Colonic mucosa (tissue), 4 donors: ENCODE results near the gene MAGI3. TPM values are rescaled to one million over a fixed set of nuclear protein-coding genes. Genes with fewer than 3 reads are reported as not detected.
"Not testable (repeated sequence)": the region's sequence is repeated elsewhere in the genome, so short reads cannot be mapped to it uniquely, and the experiment has no call there.

Experiments
- DNase-seq: peaks from one replicate; pipeline ENCODE4 v3.0.0-alpha.2; 2020
- H3K27ac ChIP-seq: fragments of 200-600 bp; one replicate; pipeline ENCODE4 v1.8.0; 2021
- H3K27me3 ChIP-seq: fragments of 200-600 bp; one replicate; pipeline ENCODE4 v1.8.0; 2021
- H3K36me3 ChIP-seq: fragments of 200-600 bp; one replicate; pipeline ENCODE4 v1.8.0; 2021
- H3K4me1 ChIP-seq: fragments of 200-600 bp; one replicate; pipeline ENCODE4 v1.8.0; 2021; ENCODE audit warnings: mild to moderate bottlenecking
- H3K4me3 ChIP-seq: fragments of 200-600 bp; one replicate; pipeline ENCODE4 v1.8.0; 2021
- H3K9ac ChIP-seq, 2 donors: one replicate each; pipeline ENCODE4 v1.7.0; 2013; ENCODE audit warnings: control low read depth in 2 of 2, low read depth in 2 of 2, low read length in 2 of 2
- H3K9me3 ChIP-seq: fragments of 200-600 bp; one replicate; pipeline ENCODE4 v1.8.0; 2021
- intact Hi-C: fragments of 100-400 bp; cut with DNase I; formaldehyde crosslinking; loops from one replicate; pipeline ENCODE4 v1.14.1; 2022
- total RNA-seq, 2 donors: library from RNA; stranded (reverse); fragmentation: NEBNext Ultra II Directional in 1 of 2; extraction: Animal tissue kit (Norgen Biotek cat#: 25700) in 1 of 2; gene quantifications; one replicate each; pipeline ENCODE4 v1.2.1, GENCODE V29; 2021
- TF ChIP-seq, protein P1 (sequence below): fragments of 200-600 bp; IDR thresholded peaks from one replicate; pipeline ENCODE4 v1.8.0; 2022; ENCODE audit warnings: antibody characterized with exemption, mild to moderate bottlenecking
- donor health status: healthy.
- donor health status: DM: no; HTN: no; CAD: no.
- donor health status: DM: no; HTN: no; CAD: no.

MAGI3 gene
- total RNA-seq, 2 donors from 2014 or later, result 38.2 to 46.5 TPM

DNA sequence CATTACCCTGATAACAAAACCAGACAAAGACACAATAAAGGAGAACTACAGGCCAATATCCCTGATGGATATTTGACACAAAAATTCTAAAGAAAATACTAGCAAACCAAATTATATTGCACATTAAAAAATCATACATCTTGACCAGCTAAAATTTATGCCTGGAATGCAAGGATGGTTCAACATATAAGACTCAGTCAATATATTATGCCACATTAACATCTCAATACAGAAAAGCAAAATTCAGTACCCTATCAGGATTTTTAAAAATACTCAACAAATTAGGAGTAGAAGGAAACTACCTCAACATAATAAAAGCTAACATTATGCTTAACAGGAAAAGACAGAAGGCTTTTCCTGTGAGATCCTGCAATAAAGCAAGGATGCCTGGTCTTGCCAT, 177.1 kb downstream of the MAGI3 start:
- no peak for DNase-seq
- Histone ChIP-seq H3K9ac (no peak overlapping the region), H3K4me1 (no peaks in the 10 kb centered on the region), H3K36me3 (no peaks in the 10 kb centered on the region), H3K27ac (no peak overlapping the region), H3K27me3 (no peaks in the 10 kb centered on the region), H3K4me3 (no peak overlapping the region), H3K9me3 (no peaks in the 10 kb centered on the region)
- intact Hi-C loops, result no loop called here
- TF ChIP-seq, protein P1, sequence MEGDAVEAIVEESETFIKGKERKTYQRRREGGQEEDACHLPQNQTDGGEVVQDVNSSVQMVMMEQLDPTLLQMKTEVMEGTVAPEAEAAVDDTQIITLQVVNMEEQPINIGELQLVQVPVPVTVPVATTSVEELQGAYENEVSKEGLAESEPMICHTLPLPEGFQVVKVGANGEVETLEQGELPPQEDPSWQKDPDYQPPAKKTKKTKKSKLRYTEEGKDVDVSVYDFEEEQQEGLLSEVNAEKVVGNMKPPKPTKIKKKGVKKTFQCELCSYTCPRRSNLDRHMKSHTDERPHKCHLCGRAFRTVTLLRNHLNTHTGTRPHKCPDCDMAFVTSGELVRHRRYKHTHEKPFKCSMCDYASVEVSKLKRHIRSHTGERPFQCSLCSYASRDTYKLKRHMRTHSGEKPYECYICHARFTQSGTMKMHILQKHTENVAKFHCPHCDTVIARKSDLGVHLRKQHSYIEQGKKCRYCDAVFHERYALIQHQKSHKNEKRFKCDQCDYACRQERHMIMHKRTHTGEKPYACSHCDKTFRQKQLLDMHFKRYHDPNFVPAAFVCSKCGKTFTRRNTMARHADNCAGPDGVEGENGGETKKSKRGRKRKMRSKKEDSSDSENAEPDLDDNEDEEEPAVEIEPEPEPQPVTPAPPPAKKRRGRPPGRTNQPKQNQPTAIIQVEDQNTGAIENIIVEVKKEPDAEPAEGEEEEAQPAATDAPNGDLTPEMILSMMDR, result no peak

GRCh38 chr1:113575744-113576260, 185.5 kb downstream of the MAGI3 start:
- H3K9me3 ChIP-seq, H3K4me1 ChIP-seq, H3K4me3 ChIP-seq, H3K27ac ChIP-seq, intact Hi-C loops, DNase-seq, H3K9ac ChIP-seq, H3K36me3 ChIP-seq, H3K27me3 ChIP-seq: not testable (repeated sequence)

DNA sequence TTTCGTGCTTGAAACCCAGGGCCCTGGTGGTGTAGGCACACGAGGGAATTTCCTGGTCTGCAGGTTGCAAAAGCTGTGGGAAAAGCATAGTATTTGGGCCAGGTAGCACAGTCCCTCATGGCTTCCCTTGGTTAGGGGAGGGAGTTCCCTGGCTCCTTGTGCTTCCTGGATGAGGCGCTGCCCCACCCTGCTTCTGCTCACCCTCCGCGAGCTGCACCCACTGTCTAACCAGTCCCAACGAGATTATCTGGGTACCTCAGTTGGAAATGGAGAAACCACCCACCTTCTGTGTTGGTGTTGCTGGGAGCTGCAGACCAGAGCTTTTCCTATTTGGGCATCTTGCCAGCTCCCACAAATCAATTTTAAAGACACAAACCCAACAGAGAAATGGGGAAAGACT, 186.0 kb downstream of the MAGI3 start:
- DNase-seq, result no peak
- Histone ChIP-seq H3K4me1 (no peaks in the 10 kb centered on the region), H3K36me3 (no peaks in the 10 kb centered on the region), H3K9ac (no peak overlapping the region), H3K27ac (no peak overlapping the region), H3K9me3 (no peaks in the 10 kb centered on the region), H3K27me3 (no peaks in the 10 kb centered on the region), H3K4me3 (no peak overlapping the region)
- intact Hi-C loops, result no loop called here
- TF ChIP-seq, protein P1, result no peak

DNA sequence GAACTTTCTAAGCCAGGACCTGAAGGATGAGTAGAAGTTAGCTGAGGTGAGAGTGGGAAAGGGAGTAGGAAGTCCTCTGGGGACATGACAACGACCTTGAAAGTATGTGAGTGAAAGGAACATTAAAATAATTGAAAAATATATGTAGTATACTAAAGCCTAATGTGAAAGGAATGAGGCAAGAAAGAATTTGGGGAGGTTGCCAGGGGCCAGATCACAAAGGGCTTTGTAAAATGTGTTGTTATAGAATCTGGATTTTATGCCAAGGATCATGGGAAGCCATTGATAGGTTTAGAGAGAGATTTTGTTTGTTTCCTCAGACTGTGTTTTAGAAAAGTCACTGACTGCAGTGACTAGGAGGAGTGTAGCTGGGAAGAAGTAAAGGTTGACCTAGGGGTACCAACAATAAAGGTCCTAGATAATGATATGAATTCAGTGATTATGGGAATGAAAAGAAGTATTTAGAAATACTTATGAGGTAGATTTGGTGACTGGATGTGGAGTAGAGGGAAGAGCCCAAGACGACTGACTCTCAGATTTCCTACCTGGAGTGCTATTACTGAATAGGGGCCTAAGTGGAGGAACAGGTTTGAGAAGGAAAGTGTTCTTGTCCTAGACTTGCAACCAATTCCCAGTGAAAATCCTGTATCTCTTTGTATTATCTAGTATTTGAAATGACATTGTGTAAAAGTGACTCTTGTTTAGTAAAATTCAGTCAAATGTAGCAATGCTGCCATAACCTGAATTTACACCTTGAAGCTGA, 189.1 kb downstream of the MAGI3 start:
- no peaks in the 10 kb centered on the region for H3K27me3 ChIP-seq
- no peaks in the 10 kb centered on the region for H3K9me3 ChIP-seq
- TF ChIP-seq, protein P1, result no peak
- H3K36me3 ChIP-seq, result no peaks in the 10 kb centered on the region
- H3K27ac ChIP-seq, result no peak overlapping the region
- H3K9ac ChIP-seq, result no peak overlapping the region
- H3K4me1 ChIP-seq, result no peaks in the 10 kb centered on the region
- DNase-seq, result no peak
- intact Hi-C loops, result no loop called here
- H3K4me3 ChIP-seq, result no peak overlapping the region

DNA sequence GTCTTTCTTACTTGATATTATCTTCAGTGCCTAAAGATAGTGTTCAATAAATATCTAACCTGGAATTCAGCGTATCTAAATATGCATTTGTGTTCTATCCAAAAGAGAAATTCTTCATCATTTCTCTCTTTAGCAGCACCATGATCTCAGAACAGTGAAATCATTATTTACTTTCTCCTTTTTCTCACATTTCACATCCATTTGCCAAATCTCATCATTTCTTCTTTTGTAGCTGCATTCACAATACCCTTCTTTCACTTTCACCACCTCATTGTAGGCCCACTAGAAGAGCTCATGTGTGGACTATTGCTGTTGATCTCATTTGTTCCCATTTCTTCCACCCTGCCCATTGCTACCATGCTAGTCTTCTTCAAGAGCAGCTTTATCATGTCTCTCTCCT, 191.0 kb downstream of the MAGI3 start:
- DNase-seq, result no peak
- no peaks in the 10 kb centered on the region for H3K36me3 ChIP-seq
- H3K27me3 ChIP-seq, result no peaks in the 10 kb centered on the region
- H3K4me1 ChIP-seq, result no peaks in the 10 kb centered on the region
- no peaks in the 10 kb centered on the region for H3K9me3 ChIP-seq
- TF ChIP-seq, protein P1, result no peak
- no peak overlapping the region for H3K4me3 ChIP-seq
- no peak overlapping the region for H3K9ac ChIP-seq
- intact Hi-C loops, result no loop called here
- no peak overlapping the region for H3K27ac ChIP-seq

GRCh38 chr1:113582084-113582483, 191.8 kb downstream of the MAGI3 start:
- TF ChIP-seq, protein P1, result no peak
- no peak for DNase-seq
- no peak overlapping the region for H3K27ac ChIP-seq
- no peaks in the 10 kb centered on the region for H3K36me3 ChIP-seq
- intact Hi-C loops, result no loop called here
- H3K4me1 ChIP-seq, result no peaks in the 10 kb centered on the region
- no peak overlapping the region for H3K4me3 ChIP-seq
- H3K9ac ChIP-seq, result no peak overlapping the region
- no peaks in the 10 kb centered on the region for H3K27me3 ChIP-seq
- no peaks in the 10 kb centered on the region for H3K9me3 ChIP-seq
